ENCODE measurements around the gene GPR65. TPM values are rescaled to one million over a fixed set of nuclear protein-coding genes. Genes with fewer than 3 reads are reported as not detected.

The GPR65 gene
- total RNA-seq, 1 experiment from 2014 or later: not detected

DNA sequence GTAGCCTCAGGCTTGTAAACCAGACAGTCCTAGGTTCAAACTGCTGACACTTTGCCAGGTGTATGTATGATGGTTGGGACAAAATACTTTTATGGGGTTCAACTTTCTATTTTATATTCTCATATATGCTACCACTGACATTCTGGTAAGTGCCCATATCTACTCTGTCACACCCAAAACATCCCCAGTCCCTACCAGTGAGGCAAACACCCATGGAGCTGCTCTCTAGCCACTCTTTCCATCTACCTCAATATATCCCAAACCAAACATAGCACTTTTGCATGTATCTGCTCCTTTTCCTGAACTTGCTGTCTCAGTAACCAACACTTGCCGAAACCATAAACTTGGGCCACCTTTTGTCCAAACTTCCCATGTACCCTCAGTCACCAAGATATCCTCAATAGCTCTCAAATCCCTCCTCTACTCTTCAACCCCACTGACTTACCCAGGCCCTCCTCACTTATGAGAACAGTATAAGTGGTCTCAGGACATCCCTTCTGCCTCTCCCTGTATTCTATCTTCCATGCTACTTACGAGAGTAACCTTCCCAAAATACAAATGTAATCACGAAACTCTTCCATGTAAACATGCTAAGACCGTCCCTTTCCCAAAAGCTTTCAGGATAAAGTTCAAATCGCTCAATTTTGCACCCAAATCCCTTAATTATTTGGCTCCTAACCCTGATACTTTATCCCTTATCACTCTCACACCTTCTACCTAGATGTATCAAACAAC, 15.5 kb upstream of the GPR65 start:
- Histone ChIP-seq H3K23me2 (ENCODE audit: insufficient read length, low read depth, low read length, poor library complexity, severe bottlenecking) (peaks cover 9% of the 10 kb centered on the region), H2AFZ (ENCODE audit: low read length) (no peak overlapping the region), H2BK12ac (ENCODE audit: insufficient read length, low read depth, low read length) (no peak overlapping the region), H3K4ac (ENCODE audit: low read depth, low read length) (no peak overlapping the region), H3K18ac (ENCODE audit: insufficient read length, low read depth, low read length) (no peak overlapping the region), H3K27me3 (ENCODE audit: insufficient read depth, low read length) (no peaks in the 10 kb centered on the region), H3T11ph (ENCODE audit: low read length) (no peak overlapping the region), H4K91ac (ENCODE audit: insufficient read length, low read depth, low read length) (no peak overlapping the region), H3K79me2 (ENCODE audit: insufficient read depth, low read length) (no peaks in the 10 kb centered on the region), H4K20me1 (ENCODE audit: control insufficient read depth, insufficient read depth, insufficient read length) (no peaks in the 10 kb centered on the region), H3K23ac (ENCODE audit: insufficient read length, low read depth, low read length) (no peak overlapping the region), H2AK5ac (ENCODE audit: insufficient read length, low read length) (no peak overlapping the region), H3K9me3 (ENCODE audit: control insufficient read depth, low read depth, low read length) (no peaks in the 10 kb centered on the region), H2BK5ac (ENCODE audit: insufficient read length, low read length) (no peak overlapping the region), H2BK20ac (ENCODE audit: low read depth, low read length, poor library complexity, severe bottlenecking) (no peak overlapping the region), H3K79me1 (ENCODE audit: insufficient read depth, low read depth, low read length, poor library complexity, severe bottlenecking) (no peaks in the 10 kb centered on the region), H3K9ac (ENCODE audit: extremely low read depth, insufficient read length, low read length) (no peak overlapping the region), H3K27ac (ENCODE audit: insufficient read length, low read depth, low read length) (no peak overlapping the region), H3K56ac (ENCODE audit: insufficient read length, low read depth, low read length) (no peak overlapping the region), H4K5ac (ENCODE audit: insufficient read length, low read depth, low read length) (no peak overlapping the region), H2BK15ac (ENCODE audit: low read depth, low read length) (no peak overlapping the region), H3K4me1 (ENCODE audit: insufficient read depth, low read length) (no peaks in the 10 kb centered on the region; the same call in 1 of the 2 replicates), H4K8ac (replicated peaks; ENCODE audit: insufficient read length, low read depth, low read length) (no peak overlapping the region), H2BK120ac (ENCODE audit: low read depth, low read length, poor library complexity, severe bottlenecking) (no peak overlapping the region), H3K4me2 (ENCODE audit: insufficient read depth, insufficient read length, low read length) (no peak overlapping the region), H3K14ac (ENCODE audit: insufficient read depth, low read length) (no peak overlapping the region)
- TF ChIP-seq CTCF (conservative IDR thresholded peaks at IDR 0.05): no peak
- no CpG with 5 or more reads among the region's 5 CpGs for WGBS (ENCODE audit: extremely low coverage, insufficient read length, low lambda C conversion rate)
- Mint-ChIP-seq H3K4me3 (no peak overlapping the region), H3K36me3 (ENCODE audit: insufficient read depth in 1 of 3, low read depth in 3 of 3) (no peaks in the 10 kb centered on the region), H3K4me1 (peaks cover 16 to 20% of the 10 kb centered on the region in 2 experiments), H3K27me3 (ENCODE audit: low read depth) (no peaks in the 10 kb centered on the region; the same call in none of the 2 replicates), H3K9me3 (no peaks in the 10 kb centered on the region), H3K27ac (no peak overlapping the region; a peak in 1 of 7 replicates)
- DNase-seq: no peak
